ENCODE results near the gene AOX1.

The AOX1 gene

GRCh38 chr2:200705305-200706041 lies 119.7 kb downstream of the AOX1 start:
- peaks cover 3% of the 10 kb centered on the region; the same call in 1 of the 2 replicates for H3F3A ChIP-seq (ENCODE audit: insufficient read depth, low read length)
- TF ChIP-seq CTCF (IDR thresholded peaks at IDR 0.05; ENCODE audit: low read length) (no peak), EZH2 (IDR thresholded peaks at IDR 0.05; ENCODE audit: borderline replicate concordance, low read length) (no peak)
- peak overlapping the region; percentile 50 for H3K9ac ChIP-seq (ENCODE audit: low read length)
- peak overlapping the region; percentile 43 for H3K4me2 ChIP-seq (ENCODE audit: low read length)
- H3K4me3 ChIP-seq (ENCODE audit: low read depth, low read length, poor library complexity, severe bottlenecking): peak overlapping the region; percentile 23
- no peaks in the 10 kb centered on the region for H3K27me3 ChIP-seq (ENCODE audit: insufficient read depth, low read length)
- H2AFZ ChIP-seq (ENCODE audit: low read length): no peak overlapping the region
- peak overlapping the region; percentile 100 for H3K27ac ChIP-seq (ENCODE audit: low read depth, low read length, poor library complexity, severe bottlenecking)
- H3K9me3 ChIP-seq (ENCODE audit: low read length): no peaks in the 10 kb centered on the region
- H3K79me2 ChIP-seq (ENCODE audit: insufficient read depth, low read length): no peaks in the 10 kb centered on the region
- peaks cover 77% of the 10 kb centered on the region for H3K4me1 ChIP-seq (ENCODE audit: insufficient read depth, low read length, severe bottlenecking)
- H4K20me1 ChIP-seq (ENCODE audit: insufficient read depth, low read length): no peaks in the 10 kb centered on the region
- no peaks in the 10 kb centered on the region for H3K9me2 ChIP-seq (ENCODE audit: low read depth, low read length)
- H3K36me3 ChIP-seq (ENCODE audit: insufficient read depth, low read length): no peaks in the 10 kb centered on the region

- TF ChIP-seq CTCF (IDR thresholded peaks at IDR 0.05; ENCODE audit: low read length): no peak
- no peak for TF ChIP-seq EZH2 (IDR thresholded peaks at IDR 0.05; ENCODE audit: borderline replicate concordance, low read length)
- no peaks in the 10 kb centered on the region for H3K9me2 ChIP-seq (ENCODE audit: low read depth, low read length)
- no peaks in the 10 kb centered on the region for H3K27me3 ChIP-seq (ENCODE audit: insufficient read depth, low read length)
- H3K36me3 ChIP-seq (ENCODE audit: insufficient read depth, low read length): no peaks in the 10 kb centered on the region
- H3K9me3 ChIP-seq (ENCODE audit: low read length): no peaks in the 10 kb centered on the region
- peaks cover 3% of the 10 kb centered on the region; the same call in 1 of the 2 replicates for H3F3A ChIP-seq (ENCODE audit: insufficient read depth, low read length)
- peaks cover 64% of the 10 kb centered on the region for H3K4me1 ChIP-seq (ENCODE audit: insufficient read depth, low read length, severe bottlenecking)
- H3K9ac ChIP-seq (ENCODE audit: low read length): no peak overlapping the region
- no peak overlapping the region for H3K4me2 ChIP-seq (ENCODE audit: low read length)
- no peak overlapping the region for H3K4me3 ChIP-seq (ENCODE audit: low read depth, low read length, poor library complexity, severe bottlenecking)
- H3K79me2 ChIP-seq (ENCODE audit: insufficient read depth, low read length): no peaks in the 10 kb centered on the region
- no peak overlapping the region for H2AFZ ChIP-seq (ENCODE audit: low read length)
- H4K20me1 ChIP-seq (ENCODE audit: insufficient read depth, low read length): no peaks in the 10 kb centered on the region
- no peak overlapping the region for H3K27ac ChIP-seq (ENCODE audit: low read depth, low read length, poor library complexity, severe bottlenecking)
Observed at GRCh38 chr2:200708943-200709342, 123.1 kb downstream of the AOX1 start.

GRCh38 chr2:200713003-200713703 lies 127.3 kb downstream of the AOX1 start:
- Histone ChIP-seq H3K27ac (ENCODE audit: low read depth, low read length, poor library complexity, severe bottlenecking) (peak overlapping the region; percentile 71), H2AFZ (ENCODE audit: low read length) (peak overlapping the region; percentile 16; the same call in 1 of the 2 replicates), H3K4me3 (ENCODE audit: low read depth, low read length, poor library complexity, severe bottlenecking) (peak overlapping the region; percentile 43), H3K36me3 (ENCODE audit: insufficient read depth, low read length) (no peaks in the 10 kb centered on the region), H3K4me2 (ENCODE audit: low read length) (peak overlapping the region; percentile 57), H3K9ac (ENCODE audit: low read length) (peak overlapping the region; percentile 51), H3K27me3 (ENCODE audit: insufficient read depth, low read length) (no peaks in the 10 kb centered on the region), H3K4me1 (ENCODE audit: insufficient read depth, low read length, severe bottlenecking) (peaks cover 33% of the 10 kb centered on the region), H3K9me2 (ENCODE audit: low read depth, low read length) (no peaks in the 10 kb centered on the region), H3K9me3 (ENCODE audit: low read length) (no peaks in the 10 kb centered on the region), H3F3A (ENCODE audit: insufficient read depth, low read length) (no peaks in the 10 kb centered on the region), H4K20me1 (ENCODE audit: insufficient read depth, low read length) (no peaks in the 10 kb centered on the region), H3K79me2 (ENCODE audit: insufficient read depth, low read length) (no peaks in the 10 kb centered on the region)
- TF ChIP-seq EZH2 (IDR thresholded peaks at IDR 0.05; ENCODE audit: borderline replicate concordance, low read length) (no peak), CTCF (IDR thresholded peaks at IDR 0.05; ENCODE audit: low read length) (peak; percentile 92)

Measured in OCI-LY1 (cell line).